Activated naive CD4-positive, alpha-beta T cell treated with anti-CD3 and anti-CD28 coated beads, Interleukin-2, amount 50 U/mL, for 24 hours (primary cell): Measurements from ENCODE around the gene HSD17B12.

Source experiments
- H3K27ac Mint-ChIP-seq: one replicate; pipeline ENCODE4 v1.8.0; 2021; ENCODE audit warnings: mild to moderate bottlenecking, mixed read lengths
- H3K27me3 Mint-ChIP-seq: one replicate; pipeline ENCODE4 v1.8.0; 2021; ENCODE audit warnings: mixed read lengths
- H3K36me3 Mint-ChIP-seq: one replicate; pipeline ENCODE4 v1.8.0; 2021; ENCODE audit warnings: mixed read lengths
- H3K4me1 Mint-ChIP-seq: one replicate; pipeline ENCODE4 v1.8.0; 2021; ENCODE audit warnings: mixed read lengths
- H3K4me3 Mint-ChIP-seq: one replicate; pipeline ENCODE4 v1.8.0; 2021; ENCODE audit warnings: mild to moderate bottlenecking, mixed read lengths
- H3K9me3 Mint-ChIP-seq: one replicate; pipeline ENCODE4 v1.8.0; 2021; ENCODE audit warnings: mixed read lengths

HSD17B12 gene

DNA sequence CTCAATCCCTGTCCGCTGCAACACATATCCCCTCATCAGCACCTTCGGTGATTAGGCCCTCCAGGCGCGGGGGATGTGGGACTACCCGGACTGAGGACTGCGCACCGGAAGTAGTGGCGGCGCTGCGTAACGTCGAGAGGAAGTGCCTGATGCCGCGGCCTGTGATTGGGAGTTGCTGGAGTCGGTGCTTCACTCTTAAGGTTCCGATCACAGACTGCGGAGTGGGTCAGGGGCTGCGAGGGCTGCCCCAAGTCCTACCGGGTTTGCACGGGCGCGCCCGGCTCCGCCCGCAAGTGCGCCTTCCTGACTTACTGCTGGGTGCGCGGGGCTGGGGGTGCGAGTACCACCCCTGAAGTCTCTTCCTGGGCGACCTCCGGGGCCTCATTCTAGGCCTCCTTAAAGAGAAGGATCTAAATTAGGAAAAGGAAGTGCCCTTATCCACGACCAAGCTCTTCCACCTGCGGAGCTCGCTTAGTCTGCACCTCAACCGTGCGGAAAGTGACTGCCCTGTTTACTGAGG is 200.2 kb downstream of the HSD17B12 start, which contains the start of gene ALKBH3:
ALKBH3 (plus strand) TSS at position 192 of the 520 bp plus-strand sequence. CDS start 1,822 bp downstream, outside the sequence.
- Mint-ChIP-seq H3K27me3 (peaks cover 5% of the 10 kb centered on the region), H3K36me3 (peaks cover 14% of the 10 kb centered on the region), H3K9me3 (no peaks in the 10 kb centered on the region), H3K4me3 (peak within 1 kb of the TSS; percentile 89), H3K4me1 (peaks cover 25% of the 10 kb centered on the region), H3K27ac (peak within 1 kb of the TSS; percentile 68)

DNA sequence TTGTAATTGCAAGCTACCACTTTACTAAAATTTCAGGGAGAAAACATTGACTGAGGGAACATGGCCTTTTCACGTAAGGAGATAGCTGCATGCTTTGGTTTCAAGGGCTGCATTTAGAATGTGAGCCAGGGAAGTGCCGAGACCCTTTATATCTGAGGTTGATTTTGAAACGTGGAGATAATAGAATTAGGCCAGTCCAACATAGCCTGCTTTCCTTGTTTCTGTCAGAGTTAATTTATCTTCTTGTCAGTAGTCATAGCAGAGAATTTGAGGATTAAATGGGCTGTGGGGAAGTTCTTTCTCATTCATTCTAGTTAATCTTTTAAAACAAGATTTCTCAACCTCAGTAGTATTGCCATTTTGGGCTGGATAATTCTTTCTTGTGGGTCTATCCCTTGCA is 212.3 kb downstream of the HSD17B12 start:
- no peak overlapping the region for H3K27ac Mint-ChIP-seq
- peaks cover 8% of the 10 kb centered on the region for H3K4me1 Mint-ChIP-seq
- H3K36me3 Mint-ChIP-seq: peaks cover 26% of the 10 kb centered on the region
- no peaks in the 10 kb centered on the region for H3K27me3 Mint-ChIP-seq
- H3K9me3 Mint-ChIP-seq: no peaks in the 10 kb centered on the region
- no peak overlapping the region for H3K4me3 Mint-ChIP-seq

DNA sequence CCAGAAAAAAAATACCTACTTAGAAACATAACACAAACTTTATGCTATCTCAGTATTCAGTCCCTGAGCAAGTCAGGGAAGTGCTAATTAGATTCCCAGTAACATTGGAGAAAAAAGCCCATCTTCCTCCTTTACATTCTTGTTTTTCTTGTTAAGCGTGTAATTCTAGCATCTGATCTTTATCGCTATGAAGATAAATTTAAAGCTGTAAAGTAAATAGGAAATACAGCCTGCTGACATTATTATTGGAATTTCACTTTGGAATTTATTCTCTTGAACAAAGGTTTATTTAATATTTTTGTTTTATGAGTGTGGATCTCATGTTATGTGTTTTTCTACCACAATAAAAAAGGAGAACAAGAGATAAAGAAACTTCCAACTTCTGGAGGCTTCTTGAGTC is 214.0 kb downstream of the HSD17B12 start:
- Mint-ChIP-seq H3K27me3 (no peaks in the 10 kb centered on the region), H3K27ac (no peak overlapping the region), H3K9me3 (no peaks in the 10 kb centered on the region), H3K4me3 (no peak overlapping the region), H3K4me1 (peaks cover 8% of the 10 kb centered on the region), H3K36me3 (peaks cover 37% of the 10 kb centered on the region)

DNA sequence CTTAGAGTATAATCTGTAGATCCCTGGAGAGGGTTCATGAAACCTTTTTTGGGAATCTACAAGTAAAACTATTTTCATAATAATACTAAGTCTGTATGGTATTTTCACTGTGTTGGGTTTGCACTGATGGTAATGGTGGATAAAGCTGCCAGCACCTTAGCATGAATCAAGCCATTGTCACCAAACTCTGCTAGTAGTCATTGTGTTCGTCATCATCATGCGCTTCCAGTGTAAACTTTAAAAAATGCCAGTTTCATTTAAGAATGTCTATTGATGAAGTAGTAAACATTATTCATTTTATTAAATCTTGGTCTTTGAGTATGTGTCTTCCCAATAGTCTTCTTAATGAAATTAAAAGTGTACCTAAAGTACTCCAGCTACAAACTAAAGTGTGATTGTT is 215.1 kb downstream of the HSD17B12 start:
- Mint-ChIP-seq H3K4me1 (peaks cover 4% of the 10 kb centered on the region), H3K4me3 (no peak overlapping the region), H3K27ac (no peak overlapping the region), H3K9me3 (no peaks in the 10 kb centered on the region), H3K36me3 (peaks cover 37% of the 10 kb centered on the region), H3K27me3 (no peaks in the 10 kb centered on the region)

DNA sequence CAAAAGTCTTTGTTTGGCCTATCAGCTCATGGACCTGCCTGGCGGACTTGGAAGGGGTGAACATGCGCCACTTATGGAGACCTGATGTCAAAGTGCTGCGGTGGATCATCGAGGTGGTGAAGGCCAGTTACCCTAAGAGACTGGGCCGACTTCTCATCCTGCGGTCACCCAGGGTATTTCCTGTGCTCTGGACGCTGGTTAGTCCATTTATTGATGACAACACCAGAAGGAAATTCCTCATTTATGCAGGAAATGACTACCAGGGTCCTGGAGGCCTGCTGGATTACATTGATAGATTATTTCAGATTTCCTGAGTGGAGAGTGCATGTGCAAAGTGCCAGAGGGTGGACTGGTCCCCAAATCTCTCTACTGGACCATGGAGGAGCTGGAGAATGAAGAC is 218.0 kb downstream of the HSD17B12 start:
- peaks cover 34% of the 10 kb centered on the region for H3K36me3 Mint-ChIP-seq
- no peaks in the 10 kb centered on the region for H3K9me3 Mint-ChIP-seq

DNA sequence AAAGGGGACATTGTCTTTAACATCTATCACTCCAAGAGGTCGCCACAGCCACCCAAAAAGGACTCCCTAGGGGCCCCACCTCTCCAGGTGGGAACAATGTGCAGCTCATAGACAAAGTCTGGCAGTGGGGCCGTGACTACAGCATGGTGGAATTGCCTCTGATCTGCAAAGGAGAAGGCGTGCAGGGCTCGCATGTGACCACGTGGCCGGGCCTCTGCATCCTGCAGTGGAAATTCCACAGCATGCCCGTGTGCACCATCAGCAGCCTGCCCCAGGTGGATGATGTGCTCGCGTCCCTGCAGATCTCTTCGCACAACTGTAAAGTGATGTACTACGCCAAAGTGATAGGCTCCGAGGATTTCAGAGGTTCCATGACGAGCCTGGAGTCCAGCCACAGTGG is 218.6 kb downstream of the HSD17B12 start:
- Mint-ChIP-seq H3K27me3 (no peaks in the 10 kb centered on the region), H3K4me3 (no peak overlapping the region), H3K9me3 (no peaks in the 10 kb centered on the region), H3K36me3 (peaks cover 36% of the 10 kb centered on the region), H3K27ac (no peak overlapping the region), H3K4me1 (peaks cover 7% of the 10 kb centered on the region)

More for the DNA sequence above, 218.0 kb downstream of the HSD17B12 start:
- H3K27me3 Mint-ChIP-seq: no peaks in the 10 kb centered on the region
- H3K4me3 Mint-ChIP-seq: no peak overlapping the region
- H3K27ac Mint-ChIP-seq: no peak overlapping the region
- peaks cover 2% of the 10 kb centered on the region for H3K4me1 Mint-ChIP-seq

DNA sequence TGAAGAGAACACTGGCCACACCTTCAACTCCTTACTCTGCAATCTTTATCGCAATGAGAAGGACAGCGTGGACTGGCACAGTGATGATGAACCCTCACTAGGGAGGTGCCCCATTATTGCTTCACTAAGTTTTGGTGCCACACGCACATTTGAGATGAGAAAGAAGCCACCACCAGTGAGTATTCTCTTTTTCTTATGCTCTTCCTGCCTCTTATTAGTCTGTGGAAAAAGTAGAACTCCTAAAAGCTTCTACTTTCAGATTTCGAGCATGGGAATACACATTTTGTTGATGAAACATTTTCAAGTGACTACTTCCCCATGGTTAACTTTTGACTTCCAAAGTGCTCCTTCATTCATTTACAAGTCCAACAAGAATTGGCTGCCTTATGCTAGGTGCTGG is 221.0 kb downstream of the HSD17B12 start:
- Mint-ChIP-seq H3K27me3 (no peaks in the 10 kb centered on the region), H3K36me3 (peaks cover 30% of the 10 kb centered on the region), H3K9me3 (no peaks in the 10 kb centered on the region), H3K4me1 (peaks cover 17% of the 10 kb centered on the region), H3K27ac (no peak overlapping the region), H3K4me3 (no peak overlapping the region)

DNA sequence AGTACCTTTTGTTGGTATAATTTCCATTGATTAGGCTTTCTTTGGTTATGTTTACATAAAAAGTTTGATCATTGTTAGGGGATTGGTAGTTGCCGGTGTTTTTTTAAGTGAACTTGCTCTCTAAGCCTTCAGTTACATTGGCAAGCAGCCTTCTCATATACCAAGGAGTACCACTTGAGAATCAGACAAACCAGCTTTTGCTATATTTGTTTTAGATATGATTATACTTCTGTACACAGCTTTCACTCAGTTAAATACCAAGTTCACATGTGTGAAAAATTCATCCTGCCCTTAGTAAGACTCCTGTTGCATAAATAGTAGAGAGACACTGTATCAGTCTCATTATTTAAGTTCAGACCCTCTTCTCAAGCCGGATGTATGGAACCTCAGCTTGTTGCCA is 222.5 kb downstream of the HSD17B12 start:
- Mint-ChIP-seq H3K27me3 (no peaks in the 10 kb centered on the region), H3K36me3 (peaks cover 29% of the 10 kb centered on the region), H3K9me3 (no peaks in the 10 kb centered on the region), H3K27ac (no peak overlapping the region), H3K4me3 (no peak overlapping the region), H3K4me1 (peaks cover 31% of the 10 kb centered on the region)

DNA sequence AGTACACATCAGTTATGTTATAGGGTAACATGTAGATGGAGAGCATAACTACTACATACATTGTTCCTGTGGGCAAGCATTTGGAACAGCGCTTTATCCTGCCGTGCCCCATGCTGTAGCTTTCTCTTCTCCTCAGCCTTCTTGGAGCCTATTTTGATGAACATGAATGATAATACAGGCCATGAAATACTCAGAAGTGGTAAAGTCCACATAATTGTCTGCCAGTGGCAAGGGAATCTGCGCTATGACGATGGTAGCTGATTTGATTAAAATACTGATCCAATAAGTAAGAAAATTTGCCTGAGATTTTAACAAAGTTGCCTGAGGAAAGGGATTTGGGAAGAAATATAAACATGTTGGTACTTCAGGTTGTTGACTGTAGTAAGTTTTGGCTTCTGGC is 223.4 kb downstream of the HSD17B12 start:
- Mint-ChIP-seq H3K4me3 (no peak overlapping the region), H3K27me3 (no peaks in the 10 kb centered on the region), H3K27ac (no peak overlapping the region), H3K4me1 (peaks cover 33% of the 10 kb centered on the region), H3K36me3 (peaks cover 25% of the 10 kb centered on the region), H3K9me3 (no peaks in the 10 kb centered on the region)

DNA sequence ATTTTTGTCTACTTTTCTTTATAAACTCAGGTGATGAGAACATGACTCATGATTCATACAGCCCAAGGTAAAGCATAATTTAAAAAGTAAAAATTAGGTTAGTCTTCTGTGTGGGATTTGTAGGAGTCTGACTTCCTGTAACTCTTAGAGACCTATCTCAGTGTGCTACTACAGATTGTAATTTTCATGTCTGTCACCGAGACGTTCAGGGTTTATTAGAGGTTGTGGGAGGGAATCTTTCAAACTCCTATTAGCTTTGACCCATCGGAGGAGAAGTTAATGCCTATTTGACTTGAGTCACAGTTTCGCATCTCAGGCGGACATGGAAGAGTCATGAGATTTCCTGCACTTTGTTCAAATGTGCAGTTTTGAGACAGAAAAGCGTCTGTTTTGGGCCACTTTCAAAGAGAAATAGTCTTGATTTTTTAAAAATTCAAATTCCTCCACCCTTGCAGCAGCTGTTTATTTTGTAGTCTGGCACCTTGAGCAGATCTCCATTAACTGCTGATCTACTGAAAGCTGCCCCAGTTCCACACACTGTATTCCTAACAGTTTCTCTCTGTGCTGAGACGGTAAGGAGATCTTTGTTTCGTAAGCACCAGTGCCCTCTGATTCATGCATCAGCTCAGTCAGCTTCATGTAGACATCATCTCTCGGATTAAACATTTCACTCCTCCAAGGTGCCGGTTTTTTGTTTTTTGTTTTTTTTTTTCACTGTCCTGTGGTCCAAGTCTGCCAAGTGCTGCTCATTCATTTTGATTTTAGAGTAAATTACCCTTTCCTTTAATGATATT is 224.4 kb downstream of the HSD17B12 start:
- Mint-ChIP-seq H3K4me1 (peaks cover 33% of the 10 kb centered on the region), H3K9me3 (no peaks in the 10 kb centered on the region), H3K36me3 (peaks cover 24% of the 10 kb centered on the region), H3K27me3 (no peaks in the 10 kb centered on the region), H3K4me3 (no peak overlapping the region), H3K27ac (no peak overlapping the region)

DNA sequence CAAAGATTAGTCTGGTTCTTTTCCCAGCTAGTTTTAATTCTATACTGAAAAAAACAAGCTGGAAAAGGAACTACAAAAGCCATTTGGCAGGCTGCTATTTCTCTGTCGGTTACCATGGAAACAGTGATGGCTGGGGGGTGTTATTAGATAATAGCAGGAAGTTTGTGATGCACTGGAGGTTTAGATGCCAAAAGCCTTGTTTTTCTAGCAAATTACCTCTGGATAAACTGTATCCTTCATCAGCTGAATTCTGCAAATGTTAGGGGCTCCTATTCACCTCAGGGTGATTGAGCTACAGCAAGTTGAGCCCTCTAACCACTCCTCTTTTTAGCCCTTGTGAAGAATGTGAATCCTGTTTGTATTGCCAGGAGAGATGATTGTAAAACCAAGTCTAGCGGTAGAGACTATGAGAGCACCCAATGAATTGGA is 225.3 kb downstream of the HSD17B12 start:
- Mint-ChIP-seq H3K36me3 (peaks cover 28% of the 10 kb centered on the region), H3K4me3 (no peak overlapping the region), H3K4me1 (peaks cover 33% of the 10 kb centered on the region), H3K9me3 (no peaks in the 10 kb centered on the region), H3K27ac (no peak overlapping the region), H3K27me3 (no peaks in the 10 kb centered on the region)
